ENCODE data around the gene SLC26A5.

- no peak for TF ChIP-seq CTCF (IDR thresholded peaks at IDR 0.05)
- no peak for TF ChIP-seq POLR2A (IDR thresholded peaks at IDR 0.05)
Observed at GRCh38 chr7:103389263-103389662, 56.7 kb downstream of the SLC26A5 start.

Data from sigmoid colon (tissue), 3 donors.